ENCODE results near the gene NLE1.
"Not testable (repeated sequence)": the region's sequence is repeated elsewhere in the genome, so short reads cannot be mapped to it uniquely, and the experiment has no call there.

The NLE1 gene

DNA sequence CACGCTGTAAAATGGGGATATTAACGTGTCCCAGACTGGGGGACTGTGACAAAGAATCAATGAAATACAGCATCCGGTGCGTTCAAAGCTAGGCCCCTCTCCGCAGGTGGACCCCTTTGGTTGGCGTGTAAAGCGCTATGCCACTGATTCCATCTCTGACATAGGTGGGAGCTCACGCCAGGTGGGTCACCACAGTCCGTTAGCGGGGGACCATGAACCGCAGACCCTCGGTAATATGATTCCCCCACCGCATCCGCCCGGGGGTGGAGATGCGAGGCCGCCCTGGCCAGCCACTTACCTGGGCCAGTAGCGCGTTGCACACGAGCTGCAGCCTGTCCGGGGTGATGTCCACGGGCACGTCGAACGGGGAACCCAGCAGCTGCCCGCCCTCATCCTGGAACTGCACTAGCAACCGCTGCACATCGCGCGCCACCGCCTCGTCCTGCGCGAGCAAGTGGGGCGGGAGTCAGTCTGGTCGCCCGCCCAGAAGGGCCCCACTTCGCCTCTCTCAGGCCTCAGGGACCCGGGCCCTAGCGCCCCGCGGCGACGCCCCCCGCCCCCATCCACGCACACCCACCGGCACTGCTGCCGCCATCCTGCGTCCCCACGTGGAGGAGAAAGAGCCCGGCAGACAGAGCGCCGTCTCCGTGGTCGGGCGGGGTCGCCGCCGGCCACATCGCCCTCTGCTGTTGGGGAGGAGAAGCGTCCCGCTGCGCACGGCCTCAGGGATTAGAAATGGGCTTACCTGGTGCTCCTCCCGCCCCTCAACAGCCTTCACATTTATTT lies at the start of gene NLE1:
NLE1 (minus strand) TSS at position 623 of the 786 bp plus-strand sequence; CDS start at position 595, 28 bp downstream.
- H3K27ac ChIP-seq (ENCODE audit: low read length): peak within 1 kb of the TSS; percentile 11
- H3K9ac ChIP-seq (ENCODE audit: low read length in 2 of 2): peak within 1 kb of the TSS; percentile 75 to 76
- peaks cover 14 to 21% of the 10 kb centered on the region in 2 donors for H3K36me3 ChIP-seq (ENCODE audit: control insufficient read depth in 2 of 2, insufficient read depth in 2 of 2, low read length in 2 of 2)
- H3K4me3 ChIP-seq (ENCODE audit: low read length in 2 of 2): peak within 1 kb of the TSS; percentile 85 to 96
- no peaks in the 10 kb centered on the region for H3K27me3 ChIP-seq (ENCODE audit: control insufficient read depth in 1 of 2, insufficient read depth in 2 of 2, low read length in 2 of 2)
- H3K4me1 ChIP-seq (ENCODE audit: control insufficient read depth, insufficient read depth, low read length): peaks cover 9% of the 10 kb centered on the region
- no peaks in the 10 kb centered on the region for H3K9me3 ChIP-seq (ENCODE audit: control insufficient read depth in 2 of 2, low read length in 2 of 2)

DNA sequence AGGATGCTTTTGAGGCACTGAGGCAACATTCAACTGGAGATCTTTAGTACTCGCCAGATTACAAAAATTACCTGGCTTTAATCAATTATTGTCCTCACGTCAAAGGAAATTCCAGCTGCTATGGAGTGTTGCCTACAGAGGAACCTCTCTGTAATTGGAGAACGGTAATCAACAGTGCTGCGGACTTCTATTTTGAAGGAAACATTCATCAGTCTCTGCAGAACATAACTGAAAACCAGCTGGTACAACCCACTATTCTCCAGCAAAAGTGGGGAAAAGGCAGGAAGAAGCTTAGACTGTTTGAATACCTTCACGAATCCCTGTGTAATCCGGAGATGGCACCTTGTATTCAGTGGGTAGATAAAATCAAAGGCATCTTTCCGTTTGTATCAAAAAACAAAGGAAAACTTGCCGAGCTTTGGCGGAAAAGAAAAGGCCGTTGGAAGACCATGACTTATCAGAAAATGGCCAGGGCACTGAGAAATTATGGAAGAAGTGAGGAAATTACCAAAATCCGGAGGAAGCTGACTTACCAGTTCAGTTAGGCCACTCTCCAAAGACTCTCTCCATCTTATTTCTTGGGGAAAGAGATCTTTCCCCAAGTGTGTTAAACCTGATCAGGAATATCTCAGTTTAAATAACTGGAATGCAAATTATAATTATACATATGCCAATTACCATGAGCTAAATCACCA lies 49.0 kb upstream of the NLE1 start:
- Histone ChIP-seq H3K4me3 (ENCODE audit: low read length in 2 of 2) (no peak overlapping the region), H3K27ac (ENCODE audit: low read length) (no peak overlapping the region), H3K27me3 (ENCODE audit: control insufficient read depth in 1 of 2, insufficient read depth in 2 of 2, low read length in 2 of 2) (no peaks in the 10 kb centered on the region), H3K36me3 (ENCODE audit: control insufficient read depth in 2 of 2, insufficient read depth in 2 of 2, low read length in 2 of 2) (no peaks in the 10 kb centered on the region), H3K9me3 (ENCODE audit: control insufficient read depth in 2 of 2, low read length in 2 of 2) (no peaks in the 10 kb centered on the region), H3K4me1 (ENCODE audit: control insufficient read depth, insufficient read depth, low read length) (no peaks in the 10 kb centered on the region), H3K9ac (ENCODE audit: low read length in 2 of 2) (no peak overlapping the region)

DNA sequence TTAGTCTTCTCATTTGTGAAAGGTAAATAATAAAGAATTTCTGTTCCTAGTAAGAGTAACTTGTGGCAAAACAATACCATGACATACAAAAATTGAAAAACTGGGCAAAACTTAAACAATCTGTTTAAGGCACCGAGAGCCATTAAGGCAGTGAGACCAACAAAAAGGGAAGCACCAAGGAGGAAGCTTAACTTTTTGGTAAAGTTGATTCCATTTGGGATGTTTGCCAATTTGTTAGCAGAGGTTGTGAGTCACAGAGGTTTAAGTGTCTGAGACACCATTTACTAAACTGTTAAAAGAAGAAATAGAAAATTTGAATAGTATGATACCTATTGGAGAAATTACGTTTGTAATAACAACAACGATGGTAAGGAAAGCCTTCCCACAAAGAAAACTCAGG lies 47.2 kb upstream of the NLE1 start:
- Histone ChIP-seq H3K27ac (ENCODE audit: low read length) (no peak overlapping the region), H3K27me3 (ENCODE audit: control insufficient read depth in 1 of 2, insufficient read depth in 2 of 2, low read length in 2 of 2) (no peaks in the 10 kb centered on the region)

DNA sequence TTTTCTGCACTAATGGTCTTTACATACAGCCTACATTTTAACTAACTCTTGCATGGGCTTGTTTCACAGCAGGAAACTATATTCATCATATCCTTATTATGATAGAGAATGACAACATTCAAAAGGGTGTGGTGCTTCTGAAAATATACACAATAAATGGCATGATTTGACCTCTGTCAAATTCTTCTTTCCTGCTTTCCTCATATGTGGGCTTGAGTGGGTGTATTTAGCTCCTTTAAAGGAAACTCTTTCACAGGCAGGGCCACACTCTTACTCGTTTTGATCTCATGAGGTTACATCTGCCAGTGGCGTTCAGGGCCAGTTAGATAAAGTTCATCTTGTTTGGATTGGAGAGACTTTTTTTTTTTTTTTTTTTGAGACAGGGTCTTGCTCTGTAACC lies 46.0 kb upstream of the NLE1 start:
- Histone ChIP-seq H3K4me1 (ENCODE audit: control insufficient read depth, insufficient read depth, low read length) (no peaks in the 10 kb centered on the region), H3K36me3 (ENCODE audit: control insufficient read depth in 2 of 2, insufficient read depth in 2 of 2, low read length in 2 of 2) (no peaks in the 10 kb centered on the region), H3K9me3 (ENCODE audit: control insufficient read depth in 2 of 2, low read length in 2 of 2) (no peaks in the 10 kb centered on the region), H3K27me3 (ENCODE audit: control insufficient read depth in 1 of 2, insufficient read depth in 2 of 2, low read length in 2 of 2) (peaks cover 0 to 2% of the 10 kb centered on the region in 2 donors), H3K4me3 (ENCODE audit: low read length in 2 of 2) (no peak overlapping the region), H3K9ac (ENCODE audit: low read length in 2 of 2) (no peak overlapping the region), H3K27ac (ENCODE audit: low read length) (no peak overlapping the region)

More for the DNA sequence above, 47.2 kb upstream of the NLE1 start:
- Histone ChIP-seq H3K9ac (ENCODE audit: low read length in 2 of 2) (no peak overlapping the region), H3K4me3 (ENCODE audit: low read length in 2 of 2) (no peak overlapping the region), H3K4me1 (ENCODE audit: control insufficient read depth, insufficient read depth, low read length) (no peaks in the 10 kb centered on the region), H3K36me3 (ENCODE audit: control insufficient read depth in 2 of 2, insufficient read depth in 2 of 2, low read length in 2 of 2) (no peaks in the 10 kb centered on the region), H3K9me3 (ENCODE audit: control insufficient read depth in 2 of 2, low read length in 2 of 2) (no peaks in the 10 kb centered on the region)

DNA sequence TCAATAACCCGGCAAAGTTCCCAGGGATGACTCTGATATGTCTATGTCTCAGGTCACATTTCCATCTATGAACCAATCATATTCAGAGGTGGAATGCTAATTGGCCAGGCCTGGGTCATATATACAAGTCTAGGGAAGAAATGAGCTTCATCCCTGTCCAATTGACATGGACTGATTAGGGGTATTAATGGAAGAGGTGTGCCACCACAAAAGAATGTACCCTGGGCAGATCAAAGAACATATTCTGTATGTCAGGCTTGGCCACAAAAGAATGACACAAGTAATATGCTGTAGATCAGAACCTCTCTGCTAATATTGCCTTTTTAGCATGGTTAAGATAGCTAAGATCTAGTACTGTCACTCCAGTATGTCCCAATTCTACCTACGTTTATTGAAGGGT lies 45.4 kb upstream of the NLE1 start:
- no peak overlapping the region for H3K9ac ChIP-seq (ENCODE audit: low read length in 2 of 2)
- H3K27ac ChIP-seq (ENCODE audit: low read length): no peak overlapping the region
- no peak overlapping the region for H3K4me3 ChIP-seq (ENCODE audit: low read length in 2 of 2)

DNA sequence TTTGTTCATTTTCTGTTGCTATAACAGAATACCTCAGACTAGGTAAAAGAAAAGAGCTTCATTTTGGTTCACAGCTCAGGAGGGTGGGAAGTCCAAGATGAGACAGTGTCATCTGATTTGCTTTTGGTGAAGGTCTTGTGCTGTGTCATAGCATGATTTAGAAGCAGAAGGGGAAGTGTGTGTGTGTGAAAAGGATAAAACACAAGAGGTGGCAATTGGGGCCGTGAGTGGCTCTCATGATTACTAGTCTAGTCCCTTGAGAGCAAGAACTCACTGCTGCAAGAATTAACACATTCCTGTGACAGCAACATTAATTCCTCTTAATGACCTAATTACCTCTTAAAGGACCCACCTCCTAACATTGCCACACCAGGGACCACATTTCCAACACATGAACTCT lies 43.7 kb upstream of the NLE1 start:
- H3K27ac ChIP-seq (ENCODE audit: low read length): no peak overlapping the region
- no peak overlapping the region for H3K9ac ChIP-seq (ENCODE audit: low read length in 2 of 2)
- H3K36me3 ChIP-seq (ENCODE audit: control insufficient read depth in 2 of 2, insufficient read depth in 2 of 2, low read length in 2 of 2): no peaks in the 10 kb centered on the region
- peaks cover 0 to 2% of the 10 kb centered on the region in 2 donors for H3K27me3 ChIP-seq (ENCODE audit: control insufficient read depth in 1 of 2, insufficient read depth in 2 of 2, low read length in 2 of 2)
- no peak overlapping the region for H3K4me3 ChIP-seq (ENCODE audit: low read length in 2 of 2)
- no peaks in the 10 kb centered on the region for H3K9me3 ChIP-seq (ENCODE audit: control insufficient read depth in 2 of 2, low read length in 2 of 2)
- no peaks in the 10 kb centered on the region for H3K4me1 ChIP-seq (ENCODE audit: control insufficient read depth, insufficient read depth, low read length)

More for the DNA sequence above, 45.4 kb upstream of the NLE1 start:
- Histone ChIP-seq H3K27me3 (ENCODE audit: control insufficient read depth in 1 of 2, insufficient read depth in 2 of 2, low read length in 2 of 2) (peaks cover 0 to 2% of the 10 kb centered on the region in 2 donors), H3K9me3 (ENCODE audit: control insufficient read depth in 2 of 2, low read length in 2 of 2) (no peaks in the 10 kb centered on the region), H3K4me1 (ENCODE audit: control insufficient read depth, insufficient read depth, low read length) (no peaks in the 10 kb centered on the region), H3K36me3 (ENCODE audit: control insufficient read depth in 2 of 2, insufficient read depth in 2 of 2, low read length in 2 of 2) (no peaks in the 10 kb centered on the region)

DNA sequence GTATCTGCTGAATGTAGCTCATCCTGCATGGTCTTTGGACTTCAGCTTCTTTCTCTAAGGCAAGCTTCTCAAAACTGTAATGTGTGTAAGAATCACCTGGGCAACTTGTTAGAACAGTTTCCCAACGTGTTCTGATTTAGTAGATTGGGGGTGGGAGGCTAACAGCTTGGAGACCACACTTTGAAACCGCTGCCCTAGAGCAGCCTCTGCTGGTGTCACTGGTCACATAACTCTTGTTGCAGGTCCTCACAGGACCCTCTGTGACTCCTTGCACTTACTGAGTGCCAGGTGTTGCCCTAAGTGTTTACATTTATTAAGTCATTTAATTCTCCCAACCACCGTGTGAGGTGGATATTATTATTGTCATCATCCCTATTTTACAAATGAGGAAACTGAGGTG lies 42.2 kb upstream of the NLE1 start:
- H3K4me1 ChIP-seq (ENCODE audit: control insufficient read depth, insufficient read depth, low read length): no peaks in the 10 kb centered on the region
- H3K36me3 ChIP-seq (ENCODE audit: control insufficient read depth in 2 of 2, insufficient read depth in 2 of 2, low read length in 2 of 2): no peaks in the 10 kb centered on the region
- H3K9me3 ChIP-seq (ENCODE audit: control insufficient read depth in 2 of 2, low read length in 2 of 2): no peaks in the 10 kb centered on the region
- H3K4me3 ChIP-seq (ENCODE audit: low read length in 2 of 2): no peak overlapping the region
- no peak overlapping the region for H3K9ac ChIP-seq (ENCODE audit: low read length in 2 of 2)
- peaks cover 0 to 2% of the 10 kb centered on the region in 2 donors for H3K27me3 ChIP-seq (ENCODE audit: control insufficient read depth in 1 of 2, insufficient read depth in 2 of 2, low read length in 2 of 2)
- no peak overlapping the region for H3K27ac ChIP-seq (ENCODE audit: low read length)

DNA sequence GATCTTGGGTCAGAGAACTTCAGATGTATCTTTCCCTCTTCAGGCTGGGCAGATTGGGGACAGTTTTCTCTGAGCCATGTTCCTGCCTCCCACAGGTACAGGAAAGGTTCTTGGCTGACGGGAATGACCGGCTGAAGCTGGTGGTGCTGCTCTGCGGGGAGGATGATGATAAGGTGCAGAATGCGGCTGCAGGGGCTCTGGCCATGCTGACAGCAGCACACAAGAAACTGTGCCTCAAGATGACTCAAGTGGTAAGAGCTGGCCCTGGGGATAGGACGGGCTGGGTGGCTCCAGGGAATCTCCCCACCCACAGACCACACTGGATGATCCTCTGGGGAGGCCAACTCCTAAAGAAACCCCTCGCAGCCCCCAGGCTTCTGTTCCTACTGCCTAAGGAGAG lies 41.2 kb upstream of the NLE1 start:
- no peaks in the 10 kb centered on the region for H3K36me3 ChIP-seq (ENCODE audit: control insufficient read depth in 2 of 2, insufficient read depth in 2 of 2, low read length in 2 of 2)
- H3K9ac ChIP-seq (ENCODE audit: low read length in 2 of 2): no peak overlapping the region
- no peaks in the 10 kb centered on the region for H3K9me3 ChIP-seq (ENCODE audit: control insufficient read depth in 2 of 2, low read length in 2 of 2)
- H3K27ac ChIP-seq (ENCODE audit: low read length): no peak overlapping the region
- H3K27me3 ChIP-seq (ENCODE audit: control insufficient read depth in 1 of 2, insufficient read depth in 2 of 2, low read length in 2 of 2): peaks cover 0 to 2% of the 10 kb centered on the region in 2 donors
- no peak overlapping the region for H3K4me3 ChIP-seq (ENCODE audit: low read length in 2 of 2)
- no peaks in the 10 kb centered on the region for H3K4me1 ChIP-seq (ENCODE audit: control insufficient read depth, insufficient read depth, low read length)

DNA sequence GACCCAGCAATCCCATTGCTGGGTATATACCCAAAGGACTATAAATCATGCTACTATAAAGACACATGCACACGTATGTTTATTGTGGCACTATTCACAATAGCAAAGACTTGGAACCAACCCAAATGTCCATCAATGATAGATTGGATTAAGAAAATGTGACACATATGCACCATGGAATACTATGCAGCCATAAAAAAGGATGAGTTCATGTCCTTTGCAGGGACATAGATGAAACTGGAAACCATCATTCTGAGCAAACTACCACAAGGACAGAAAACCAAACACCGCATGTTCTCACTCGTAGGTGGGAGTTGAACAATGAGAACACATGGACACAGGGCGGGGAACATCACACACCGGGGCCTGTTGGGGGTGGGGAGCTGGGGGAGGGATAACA lies 37.3 kb upstream of the NLE1 start:
- H3K4me3 ChIP-seq (ENCODE audit: low read length in 2 of 2); H3K27me3 ChIP-seq (ENCODE audit: control insufficient read depth in 1 of 2, insufficient read depth in 2 of 2, low read length in 2 of 2); H3K9me3 ChIP-seq (ENCODE audit: control insufficient read depth in 2 of 2, low read length in 2 of 2); H3K4me1 ChIP-seq (ENCODE audit: control insufficient read depth, insufficient read depth, low read length); H3K36me3 ChIP-seq (ENCODE audit: control insufficient read depth in 2 of 2, insufficient read depth in 2 of 2, low read length in 2 of 2); H3K27ac ChIP-seq (ENCODE audit: low read length); H3K9ac ChIP-seq (ENCODE audit: low read length in 2 of 2): not testable (repeated sequence)

DNA sequence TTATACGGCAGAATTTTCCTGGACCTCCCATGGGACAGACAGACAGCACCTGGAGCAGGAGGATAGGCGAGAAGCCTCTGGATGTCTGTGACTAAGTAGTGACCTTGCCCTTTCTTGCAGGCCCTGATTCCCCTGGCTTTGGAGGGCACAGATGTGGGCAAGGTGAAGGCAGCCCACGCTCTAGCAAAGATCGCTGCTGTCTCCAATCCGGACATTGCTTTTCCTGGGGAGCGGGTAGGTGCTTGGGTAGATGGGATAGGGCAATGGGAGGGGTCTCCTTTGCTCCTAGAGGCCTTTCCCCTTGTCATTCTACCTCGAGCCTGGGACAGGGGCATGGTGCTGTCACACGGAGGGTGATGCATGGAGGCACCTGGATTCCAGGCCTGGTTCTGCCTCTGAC lies 34.8 kb upstream of the NLE1 start:
- Histone ChIP-seq H3K27me3 (ENCODE audit: control insufficient read depth in 1 of 2, insufficient read depth in 2 of 2, low read length in 2 of 2) (no peaks in the 10 kb centered on the region), H3K9ac (ENCODE audit: low read length in 2 of 2) (no peak overlapping the region), H3K27ac (ENCODE audit: low read length) (no peak overlapping the region), H3K4me3 (ENCODE audit: low read length in 2 of 2) (no peak overlapping the region), H3K36me3 (ENCODE audit: control insufficient read depth in 2 of 2, insufficient read depth in 2 of 2, low read length in 2 of 2) (no peaks in the 10 kb centered on the region), H3K4me1 (ENCODE audit: control insufficient read depth, insufficient read depth, low read length) (no peaks in the 10 kb centered on the region), H3K9me3 (ENCODE audit: control insufficient read depth in 2 of 2, low read length in 2 of 2) (no peaks in the 10 kb centered on the region)
